ENCODE results near the gene EVC.

DNA sequence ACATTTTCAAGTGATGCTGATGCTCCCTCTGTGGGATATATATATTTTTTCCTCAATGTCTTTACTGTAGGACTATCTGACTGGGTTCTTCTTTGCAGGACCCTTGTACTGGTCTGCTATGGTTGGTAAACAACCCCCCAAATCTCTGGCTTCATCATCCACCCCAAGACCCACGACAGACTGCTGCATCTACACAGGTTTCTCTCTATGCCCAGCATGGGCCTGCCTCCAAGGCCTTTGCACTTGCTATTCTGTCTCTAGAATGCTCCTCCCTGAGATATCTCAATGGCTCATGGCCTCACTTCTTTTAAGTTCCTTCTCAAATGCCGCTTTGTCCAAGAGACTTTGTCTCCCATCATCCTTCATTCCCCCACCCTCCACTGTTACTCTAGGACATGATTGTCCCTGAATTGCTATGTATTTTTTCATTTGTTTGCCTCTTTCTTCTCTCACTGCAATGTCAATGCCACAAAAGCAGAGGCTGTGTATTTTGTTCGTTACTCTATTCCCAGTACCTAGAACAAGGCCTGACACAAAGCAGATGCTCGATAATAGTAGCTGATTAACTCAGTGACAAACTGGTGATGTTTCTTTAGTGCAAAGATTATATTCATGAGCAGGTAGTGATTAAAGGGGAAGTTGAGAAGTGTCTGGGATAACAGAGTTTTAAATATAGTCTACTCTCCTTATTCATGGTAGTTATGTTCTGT is 6.6 kb downstream of the EVC start:
- TF ChIP-seq, protein P1, sequence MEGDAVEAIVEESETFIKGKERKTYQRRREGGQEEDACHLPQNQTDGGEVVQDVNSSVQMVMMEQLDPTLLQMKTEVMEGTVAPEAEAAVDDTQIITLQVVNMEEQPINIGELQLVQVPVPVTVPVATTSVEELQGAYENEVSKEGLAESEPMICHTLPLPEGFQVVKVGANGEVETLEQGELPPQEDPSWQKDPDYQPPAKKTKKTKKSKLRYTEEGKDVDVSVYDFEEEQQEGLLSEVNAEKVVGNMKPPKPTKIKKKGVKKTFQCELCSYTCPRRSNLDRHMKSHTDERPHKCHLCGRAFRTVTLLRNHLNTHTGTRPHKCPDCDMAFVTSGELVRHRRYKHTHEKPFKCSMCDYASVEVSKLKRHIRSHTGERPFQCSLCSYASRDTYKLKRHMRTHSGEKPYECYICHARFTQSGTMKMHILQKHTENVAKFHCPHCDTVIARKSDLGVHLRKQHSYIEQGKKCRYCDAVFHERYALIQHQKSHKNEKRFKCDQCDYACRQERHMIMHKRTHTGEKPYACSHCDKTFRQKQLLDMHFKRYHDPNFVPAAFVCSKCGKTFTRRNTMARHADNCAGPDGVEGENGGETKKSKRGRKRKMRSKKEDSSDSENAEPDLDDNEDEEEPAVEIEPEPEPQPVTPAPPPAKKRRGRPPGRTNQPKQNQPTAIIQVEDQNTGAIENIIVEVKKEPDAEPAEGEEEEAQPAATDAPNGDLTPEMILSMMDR (IDR thresholded peaks at IDR 0.05): no peak
- no peak for TF ChIP-seq POLR2A (IDR thresholded peaks at IDR 0.05)

All from lower leg skin (tissue), 3 donors.